K562 (cell line): ENCODE measurements around the gene IL23A. TPM values are rescaled to one million over a fixed set of nuclear protein-coding genes. Genes with fewer than 3 reads are reported as not detected.

Source experiments
- CBFA2T2 ChIP-seq: fragments of 450-650 bp; conservative IDR thresholded peaks from 2 replicates; pipeline ENCODE4 v1.6.1; 2017; ENCODE audit warnings: mild to moderate bottlenecking
- HSF4 ChIP-seq: fragments of 250-450 bp; sonication (Bioruptor Pico); IDR thresholded peaks from 2 replicates; pipeline ENCODE4 v2.1.2; 2022; ENCODE audit warnings: mild to moderate bottlenecking, moderate library complexity, borderline replicate concordance
- KLF1 ChIP-seq: fragments of 450-650 bp; IDR thresholded peaks from 2 replicates; pipeline ENCODE4 v1.6.1; 2016; ENCODE audit warnings: missing genetic modification characterization, missing compliant biosample characterization
- MYBL2 ChIP-seq, 2 experiments: fragments of 450-650 bp in 1 of 2; sonication (generic) in 1 of 2; formaldehyde crosslinking in 1 of 2; IDR thresholded peaks; 2 replicates each; pipeline versions ENCODE4 v1.6.1 to v1.8.1; 2017 to 2022; ENCODE audit warnings: borderline replicate concordance in 1 of 2, inconsistent platforms in 1 of 2, low read depth in 1 of 2, mild to moderate bottlenecking in 1 of 2, missing genetic modification reagents in 1 of 2, moderate library complexity in 1 of 2
- TCF3 ChIP-seq: sonication (generic); formaldehyde crosslinking; IDR thresholded peaks from 2 replicates; pipeline ENCODE4 v1.4.0; 2020; ENCODE audit warnings: mild to moderate bottlenecking, missing genetic modification reagents
- ZNF24 ChIP-seq: fragments of 450-650 bp; IDR thresholded peaks from 2 replicates; pipeline ENCODE4 v1.6.1; 2016
- ZNF551 ChIP-seq: fragments of 250-450 bp; sonication (Bioruptor Pico); IDR thresholded peaks from 2 replicates; pipeline ENCODE4 v1.5.0; 2021; ENCODE audit warnings: mild to moderate bottlenecking, moderate library complexity
- polyA plus RNA-seq, 8 experiments: library from polyadenylated mRNA; depleted of rRNA in 4 of 8; stranded (reverse) in 5 of 8; unstranded in 3 of 8; fragments of >200 nt; fragmentation: Nextera tagmentation in 2 of 8; fragmentation: Illumina TruSeq in 1 of 8; extraction: Ambion mirVana in 2 of 8; extraction: Trizol in 1 of 8; gene quantifications; 2 replicates each; pipeline versions ENCODE4 v1.2.1 to v1.2.3, GENCODE V29; 2011 to 2014; ENCODE audit warnings: inconsistent platforms in 1 of 8, missing spikeins in 1 of 8
- total RNA-seq, 7 experiments: library from RNA; depleted of rRNA in 6 of 7; stranded (reverse); fragments of >200 nt in 6 of 7; fragmentation: Illumina TruSeq in 2 of 7; extraction: Trizol in 2 of 7; gene quantifications; 2 replicates each; pipeline versions ENCODE4 v1.2.1 to v1.2.3, GENCODE V29; 2011 to 2021; ENCODE audit warnings: low replicate concordance in 1 of 7
- TF ChIP-seq, protein P1 (sequence below): sonication (generic); formaldehyde crosslinking; IDR thresholded peaks from 2 replicates; pipeline ENCODE4 v1.8.0; 2022; ENCODE audit warnings: mild to moderate bottlenecking, missing genetic modification reagents, borderline replicate concordance
- TF ChIP-seq, protein P2 (sequence below): fragments of 150-350 bp; IDR thresholded peaks from 2 replicates; pipeline ENCODE4 v1.6.1; 2014; ENCODE audit warnings: low read depth, mild to moderate bottlenecking, low read length, borderline replicate concordance
- TF ChIP-seq, protein P3 (sequence below): fragments of 250-450 bp; sonication (Bioruptor Pico); IDR thresholded peaks from 2 replicates; pipeline ENCODE4 v1.8.0; 2021; ENCODE audit warnings: mild to moderate bottlenecking, moderate library complexity
- TF ChIP-seq, protein P4 (sequence below): fragments of 250-450 bp; sonication (Bioruptor Pico); IDR thresholded peaks from 2 replicates; pipeline ENCODE4 v1.4.0; 2020; ENCODE audit warnings: mild to moderate bottlenecking, moderate library complexity, borderline replicate concordance
- TF ChIP-seq, protein P5 (sequence below), 2 experiments: IDR thresholded peaks; 2 replicates each; pipeline ENCODE4 v1.6.1; 2011; ENCODE audit warnings: borderline replicate concordance in 1 of 2, control low read depth in 1 of 2, low read depth in 1 of 2, low read length in 1 of 2, mild to moderate bottlenecking in 1 of 2, mixed read lengths in 1 of 2, moderate library complexity in 1 of 2; ENCODE audit not compliant: insufficient read depth in 1 of 2, insufficient read length in 1 of 2, poor library complexity in 1 of 2, severe bottlenecking in 1 of 2; ENCODE audit errors: extremely low read depth in 1 of 2

IL23A gene
- total and polyA plus RNA-seq, 9 of the 15 experiments (the other 6 are each of a cell fraction or from before 2014, with no cell fraction given): 4.4 to 37.2 (median 9.6) TPM

DNA sequence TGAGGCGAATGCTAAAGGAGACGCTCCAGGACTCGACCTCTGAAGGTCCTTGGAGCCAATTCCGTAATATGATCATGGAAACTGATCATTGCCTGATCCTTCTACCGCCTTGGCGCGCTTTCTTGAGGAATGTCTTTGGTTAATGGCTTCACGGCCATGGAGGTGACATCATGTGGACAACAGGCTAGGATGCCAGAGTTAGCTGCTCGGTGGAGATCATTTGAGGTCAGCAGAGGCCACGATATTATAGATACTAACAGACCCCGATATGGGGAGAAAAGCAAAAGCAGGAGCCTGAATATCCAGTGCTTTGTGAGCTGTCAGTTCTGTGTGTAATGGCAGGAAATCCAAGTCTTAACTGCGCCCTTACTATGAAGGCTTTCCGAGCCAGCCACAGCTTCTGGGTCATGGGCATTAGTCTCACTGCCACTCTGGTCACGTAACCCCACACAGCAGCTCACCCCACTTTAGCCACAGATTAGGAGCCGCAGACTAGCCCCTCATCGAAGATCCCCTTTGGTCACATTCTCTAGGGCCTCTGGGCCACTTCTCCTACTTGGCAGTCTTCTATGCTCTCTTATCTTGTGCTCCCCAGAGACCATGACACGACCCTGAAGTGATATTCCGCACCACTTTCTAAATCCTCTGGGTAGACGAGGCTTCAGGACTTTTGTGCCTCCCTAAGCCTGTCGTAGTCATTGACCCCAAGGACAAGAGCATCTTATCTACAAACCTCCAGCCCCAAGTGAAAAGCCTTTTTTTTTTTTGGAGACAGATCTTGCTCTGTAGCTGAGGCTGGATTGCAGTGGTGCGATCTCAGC lies 37.8 kb upstream of the IL23A start (continued):
- TF ChIP-seq, protein P1, sequence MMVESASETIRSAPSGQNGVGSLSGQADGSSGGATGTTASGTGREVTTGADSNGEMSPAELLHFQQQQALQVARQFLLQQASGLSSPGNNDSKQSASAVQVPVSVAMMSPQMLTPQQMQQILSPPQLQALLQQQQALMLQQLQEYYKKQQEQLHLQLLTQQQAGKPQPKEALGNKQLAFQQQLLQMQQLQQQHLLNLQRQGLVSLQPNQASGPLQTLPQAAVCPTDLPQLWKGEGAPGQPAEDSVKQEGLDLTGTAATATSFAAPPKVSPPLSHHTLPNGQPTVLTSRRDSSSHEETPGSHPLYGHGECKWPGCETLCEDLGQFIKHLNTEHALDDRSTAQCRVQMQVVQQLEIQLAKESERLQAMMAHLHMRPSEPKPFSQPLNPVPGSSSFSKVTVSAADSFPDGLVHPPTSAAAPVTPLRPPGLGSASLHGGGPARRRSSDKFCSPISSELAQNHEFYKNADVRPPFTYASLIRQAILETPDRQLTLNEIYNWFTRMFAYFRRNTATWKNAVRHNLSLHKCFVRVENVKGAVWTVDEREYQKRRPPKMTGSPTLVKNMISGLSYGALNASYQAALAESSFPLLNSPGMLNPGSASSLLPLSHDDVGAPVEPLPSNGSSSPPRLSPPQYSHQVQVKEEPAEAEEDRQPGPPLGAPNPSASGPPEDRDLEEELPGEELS (CRISPR knock-in tag): no peak
- no peak for TF ChIP-seq ZNF551
- TF ChIP-seq, protein P2, sequence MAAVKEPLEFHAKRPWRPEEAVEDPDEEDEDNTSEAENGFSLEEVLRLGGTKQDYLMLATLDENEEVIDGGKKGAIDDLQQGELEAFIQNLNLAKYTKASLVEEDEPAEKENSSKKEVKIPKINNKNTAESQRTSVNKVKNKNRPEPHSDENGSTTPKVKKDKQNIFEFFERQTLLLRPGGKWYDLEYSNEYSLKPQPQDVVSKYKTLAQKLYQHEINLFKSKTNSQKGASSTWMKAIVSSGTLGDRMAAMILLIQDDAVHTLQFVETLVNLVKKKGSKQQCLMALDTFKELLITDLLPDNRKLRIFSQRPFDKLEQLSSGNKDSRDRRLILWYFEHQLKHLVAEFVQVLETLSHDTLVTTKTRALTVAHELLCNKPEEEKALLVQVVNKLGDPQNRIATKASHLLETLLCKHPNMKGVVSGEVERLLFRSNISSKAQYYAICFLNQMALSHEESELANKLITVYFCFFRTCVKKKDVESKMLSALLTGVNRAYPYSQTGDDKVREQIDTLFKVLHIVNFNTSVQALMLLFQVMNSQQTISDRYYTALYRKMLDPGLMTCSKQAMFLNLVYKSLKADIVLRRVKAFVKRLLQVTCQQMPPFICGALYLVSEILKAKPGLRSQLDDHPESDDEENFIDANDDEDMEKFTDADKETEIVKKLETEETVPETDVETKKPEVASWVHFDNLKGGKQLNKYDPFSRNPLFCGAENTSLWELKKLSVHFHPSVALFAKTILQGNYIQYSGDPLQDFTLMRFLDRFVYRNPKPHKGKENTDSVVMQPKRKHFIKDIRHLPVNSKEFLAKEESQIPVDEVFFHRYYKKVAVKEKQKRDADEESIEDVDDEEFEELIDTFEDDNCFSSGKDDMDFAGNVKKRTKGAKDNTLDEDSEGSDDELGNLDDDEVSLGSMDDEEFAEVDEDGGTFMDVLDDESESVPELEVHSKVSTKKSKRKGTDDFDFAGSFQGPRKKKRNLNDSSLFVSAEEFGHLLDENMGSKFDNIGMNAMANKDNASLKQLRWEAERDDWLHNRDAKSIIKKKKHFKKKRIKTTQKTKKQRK: no peak
- peak; percentile 90 for TF ChIP-seq TCF3
- TF ChIP-seq, protein P3, sequence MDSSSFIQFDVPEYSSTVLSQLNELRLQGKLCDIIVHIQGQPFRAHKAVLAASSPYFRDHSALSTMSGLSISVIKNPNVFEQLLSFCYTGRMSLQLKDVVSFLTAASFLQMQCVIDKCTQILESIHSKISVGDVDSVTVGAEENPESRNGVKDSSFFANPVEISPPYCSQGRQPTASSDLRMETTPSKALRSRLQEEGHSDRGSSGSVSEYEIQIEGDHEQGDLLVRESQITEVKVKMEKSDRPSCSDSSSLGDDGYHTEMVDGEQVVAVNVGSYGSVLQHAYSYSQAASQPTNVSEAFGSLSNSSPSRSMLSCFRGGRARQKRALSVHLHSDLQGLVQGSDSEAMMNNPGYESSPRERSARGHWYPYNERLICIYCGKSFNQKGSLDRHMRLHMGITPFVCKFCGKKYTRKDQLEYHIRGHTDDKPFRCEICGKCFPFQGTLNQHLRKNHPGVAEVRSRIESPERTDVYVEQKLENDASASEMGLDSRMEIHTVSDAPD (CRISPR knock-in tag): no peak
- no peak for TF ChIP-seq ZNF24
- TF ChIP-seq CBFA2T2: peak; percentile 91
- no peak for TF ChIP-seq HSF4 (CRISPR knock-in tag)
- TF ChIP-seq, protein P4, sequence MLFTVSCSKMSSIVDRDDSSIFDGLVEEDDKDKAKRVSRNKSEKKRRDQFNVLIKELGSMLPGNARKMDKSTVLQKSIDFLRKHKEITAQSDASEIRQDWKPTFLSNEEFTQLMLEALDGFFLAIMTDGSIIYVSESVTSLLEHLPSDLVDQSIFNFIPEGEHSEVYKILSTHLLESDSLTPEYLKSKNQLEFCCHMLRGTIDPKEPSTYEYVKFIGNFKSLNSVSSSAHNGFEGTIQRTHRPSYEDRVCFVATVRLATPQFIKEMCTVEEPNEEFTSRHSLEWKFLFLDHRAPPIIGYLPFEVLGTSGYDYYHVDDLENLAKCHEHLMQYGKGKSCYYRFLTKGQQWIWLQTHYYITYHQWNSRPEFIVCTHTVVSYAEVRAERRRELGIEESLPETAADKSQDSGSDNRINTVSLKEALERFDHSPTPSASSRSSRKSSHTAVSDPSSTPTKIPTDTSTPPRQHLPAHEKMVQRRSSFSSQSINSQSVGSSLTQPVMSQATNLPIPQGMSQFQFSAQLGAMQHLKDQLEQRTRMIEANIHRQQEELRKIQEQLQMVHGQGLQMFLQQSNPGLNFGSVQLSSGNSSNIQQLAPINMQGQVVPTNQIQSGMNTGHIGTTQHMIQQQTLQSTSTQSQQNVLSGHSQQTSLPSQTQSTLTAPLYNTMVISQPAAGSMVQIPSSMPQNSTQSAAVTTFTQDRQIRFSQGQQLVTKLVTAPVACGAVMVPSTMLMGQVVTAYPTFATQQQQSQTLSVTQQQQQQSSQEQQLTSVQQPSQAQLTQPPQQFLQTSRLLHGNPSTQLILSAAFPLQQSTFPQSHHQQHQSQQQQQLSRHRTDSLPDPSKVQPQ: no peak
- no peak for TF ChIP-seq KLF1 (tag)
- TF ChIP-seq MYBL2 (IDR thresholded peaks at IDR 0.05; ENCODE audit: low read depth): no peak
- TF ChIP-seq MYBL2 (CRISPR knock-in tag; IDR thresholded peaks at IDR 0.05; ENCODE audit: borderline replicate concordance): no peak
- TF ChIP-seq, protein P5, sequence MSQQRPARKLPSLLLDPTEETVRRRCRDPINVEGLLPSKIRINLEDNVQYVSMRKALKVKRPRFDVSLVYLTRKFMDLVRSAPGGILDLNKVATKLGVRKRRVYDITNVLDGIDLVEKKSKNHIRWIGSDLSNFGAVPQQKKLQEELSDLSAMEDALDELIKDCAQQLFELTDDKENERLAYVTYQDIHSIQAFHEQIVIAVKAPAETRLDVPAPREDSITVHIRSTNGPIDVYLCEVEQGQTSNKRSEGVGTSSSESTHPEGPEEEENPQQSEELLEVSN (IDR thresholded peaks at IDR 0.05; ENCODE audit: borderline replicate concordance in 1 of 2, extremely low read depth in 1 of 2, insufficient read depth in 1 of 2, insufficient read length in 1 of 2, low read depth in 1 of 2, low read length in 1 of 2, poor library complexity in 1 of 2, severe bottlenecking in 1 of 2): peak; percentile 11 to 35
